GM12878 (cell line): ENCODE results near the gene KIF3A. TPM values are rescaled to one million over a fixed set of nuclear protein-coding genes. Genes with fewer than 3 reads are reported as not detected.
A peak's percentile ranks its signal among the peaks of the same experiment; 100 is the strongest.

Source experiments
- BHLHE40 ChIP-seq, 2 experiments: fragments of 450-650 bp in 1 of 2; IDR thresholded peaks; 2 replicates each; pipeline ENCODE4 v1.6.1; 2011 to 2017; ENCODE audit warnings: low read depth in 2 of 2, borderline replicate concordance in 1 of 2, improper control_type of control experiment in 1 of 2, low read length in 1 of 2, mild to moderate bottlenecking in 1 of 2
- EZH2 ChIP-seq: IDR thresholded peaks from 2 replicates; pipeline ENCODE4 v1.6.1; 2012; ENCODE audit warnings: low read depth, mild to moderate bottlenecking, control low read depth, inconsistent platforms, low read length, borderline replicate concordance; ENCODE audit not compliant: control insufficient read depth
- GATAD2B ChIP-seq: fragments of 450-650 bp; conservative IDR thresholded peaks from 2 replicates; pipeline ENCODE4 v1.6.1; 2017; ENCODE audit warnings: low read depth, mild to moderate bottlenecking, moderate library complexity
- MYB ChIP-seq: fragments of 150-350 bp; IDR thresholded peaks from 2 replicates; pipeline ENCODE4 v1.6.1; 2014; ENCODE audit warnings: mild to moderate bottlenecking, low read depth, low read length, borderline replicate concordance
- POLR2AphosphoS5 ChIP-seq: IDR thresholded peaks from 2 replicates; pipeline ENCODE4 v1.6.1; 2011; ENCODE audit warnings: mild to moderate bottlenecking, low read length, inconsistent platforms
- RFX5 ChIP-seq: IDR thresholded peaks from 2 replicates; pipeline ENCODE4 v1.6.1; 2011; ENCODE audit warnings: low read depth, low read length, improper control_type of control experiment
- SMC3 ChIP-seq: IDR thresholded peaks from 2 replicates; pipeline ENCODE4 v1.6.1; 2011; ENCODE audit warnings: low read length, improper control_type of control experiment, borderline replicate concordance
- SREBF1 ChIP-seq: IDR thresholded peaks from 2 replicates; pipeline ENCODE4 v1.6.1; 2012; ENCODE audit warnings: mild to moderate bottlenecking, low read length
- STAT3 ChIP-seq: IDR thresholded peaks from 2 replicates; pipeline ENCODE4 v1.6.1; 2011; ENCODE audit warnings: low read depth, low read length, improper control_type of control experiment
- WRNIP1 ChIP-seq: IDR thresholded peaks from 2 replicates; pipeline ENCODE4 v1.6.1; 2011; ENCODE audit warnings: low read depth, low read length, improper control_type of control experiment, borderline replicate concordance
- ZNF207 ChIP-seq: fragments of 450-650 bp; IDR thresholded peaks from 2 replicates; pipeline ENCODE4 v1.6.1; 2014; ENCODE audit warnings: antibody characterized with exemption, mild to moderate bottlenecking, borderline replicate concordance
- polyA plus RNA-seq, 11 experiments: library from polyadenylated mRNA; depleted of rRNA in 4 of 11; unstranded in 6 of 11; stranded (reverse) in 5 of 11; fragments of >200 nt; fragmentation: Nextera tagmentation in 4 of 11; fragmentation: Illumina TruSeq in 1 of 11; extraction: Ambion mirVana in 4 of 11; extraction: Trizol in 1 of 11; gene quantifications; 1 replicate in 1 of 11; 2 replicates in 10 of 11; pipeline versions ENCODE4 v1.2.1 to v1.2.3, GENCODE V29; 2011 to 2016; ENCODE audit warnings: inconsistent platforms in 2 of 11, missing spikeins in 2 of 11, low read depth in 1 of 11
- total RNA-seq, 4 experiments: library from RNA; depleted of rRNA in 3 of 4; stranded (reverse); fragments of >200 nt in 3 of 4; fragmentation: Illumina TruSeq in 1 of 4; extraction: Trizol in 1 of 4; gene quantifications; 2 replicates each; pipeline versions ENCODE4 v1.2.1 to v1.2.3, GENCODE V29; 2013 to 2021
- TF ChIP-seq, protein P1 (sequence below): fragments of 450-650 bp; IDR thresholded peaks from 2 replicates; pipeline ENCODE4 v1.6.1; 2018; ENCODE audit warnings: mild to moderate bottlenecking, low read depth, moderate library complexity; ENCODE audit not compliant: partially characterized antibody
- TF ChIP-seq, protein P2 (sequence below): fragments of 450-650 bp; IDR thresholded peaks from 2 replicates; pipeline ENCODE4 v1.6.1; 2014; ENCODE audit warnings: mild to moderate bottlenecking

The KIF3A gene
- total and polyA plus RNA-seq, 10 of the 15 experiments (the other 5 are each of a cell fraction or from before 2014, with no cell fraction given): 2.7 to 36.5 (median 10.0) TPM

DNA sequence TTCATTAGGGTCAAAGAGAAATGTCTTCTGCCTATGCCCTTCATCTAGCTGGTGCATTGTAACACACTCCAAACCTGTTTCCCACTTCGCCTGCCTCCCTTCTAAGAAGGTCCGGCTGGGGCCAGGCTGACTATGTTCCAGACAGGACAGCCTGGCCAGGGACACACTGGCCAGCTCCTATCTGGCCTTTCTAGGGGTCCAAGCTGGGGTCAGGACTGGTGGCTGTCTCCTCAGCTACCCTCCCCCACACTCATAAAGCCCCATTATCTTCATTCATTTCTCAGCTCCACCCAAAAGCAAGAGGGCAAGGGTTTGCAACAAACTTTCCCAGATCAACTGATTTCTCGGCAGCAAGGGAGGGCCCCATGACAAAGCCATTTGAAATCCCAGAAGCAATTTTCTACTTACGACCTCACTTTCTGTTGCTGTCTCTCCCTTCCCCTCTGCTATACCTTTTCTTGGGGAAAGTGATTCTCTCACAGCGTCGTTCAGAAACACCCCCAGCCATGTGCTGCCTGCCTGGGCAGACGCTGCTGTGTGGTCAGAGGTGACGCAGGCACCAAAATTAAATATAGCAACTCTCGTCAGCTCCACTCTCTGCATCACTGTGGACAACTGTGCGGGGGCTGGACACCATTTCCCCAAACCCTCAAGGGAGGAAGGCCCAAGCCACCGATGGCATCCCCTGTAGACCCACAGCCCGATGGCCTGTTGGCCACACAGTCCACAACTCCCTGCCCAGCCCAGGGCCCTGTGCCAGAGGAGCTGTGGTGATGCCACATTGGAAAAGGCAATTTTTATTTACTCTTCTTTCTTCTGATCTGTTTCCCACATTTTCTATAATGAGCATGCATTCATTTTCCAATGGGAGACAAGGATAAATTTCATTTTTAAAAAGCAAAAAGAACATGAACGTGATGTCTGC lies 73.3 kb downstream of the KIF3A start (continued):
- TF ChIP-seq, protein P1, sequence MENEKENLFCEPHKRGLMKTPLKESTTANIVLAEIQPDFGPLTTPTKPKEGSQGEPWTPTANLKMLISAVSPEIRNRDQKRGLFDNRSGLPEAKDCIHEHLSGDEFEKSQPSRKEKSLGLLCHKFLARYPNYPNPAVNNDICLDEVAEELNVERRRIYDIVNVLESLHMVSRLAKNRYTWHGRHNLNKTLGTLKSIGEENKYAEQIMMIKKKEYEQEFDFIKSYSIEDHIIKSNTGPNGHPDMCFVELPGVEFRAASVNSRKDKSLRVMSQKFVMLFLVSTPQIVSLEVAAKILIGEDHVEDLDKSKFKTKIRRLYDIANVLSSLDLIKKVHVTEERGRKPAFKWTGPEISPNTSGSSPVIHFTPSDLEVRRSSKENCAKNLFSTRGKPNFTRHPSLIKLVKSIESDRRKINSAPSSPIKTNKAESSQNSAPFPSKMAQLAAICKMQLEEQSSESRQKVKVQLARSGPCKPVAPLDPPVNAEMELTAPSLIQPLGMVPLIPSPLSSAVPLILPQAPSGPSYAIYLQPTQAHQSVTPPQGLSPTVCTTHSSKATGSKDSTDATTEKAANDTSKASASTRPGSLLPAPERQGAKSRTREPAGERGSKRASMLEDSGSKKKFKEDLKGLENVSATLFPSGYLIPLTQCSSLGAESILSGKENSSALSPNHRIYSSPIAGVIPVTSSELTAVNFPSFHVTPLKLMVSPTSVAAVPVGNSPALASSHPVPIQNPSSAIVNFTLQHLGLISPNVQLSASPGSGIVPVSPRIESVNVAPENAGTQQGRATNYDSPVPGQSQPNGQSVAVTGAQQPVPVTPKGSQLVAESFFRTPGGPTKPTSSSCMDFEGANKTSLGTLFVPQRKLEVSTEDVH: peak; percentile 88
- TF ChIP-seq STAT3 (no peak; the same call in 1 of the 2 replicates), RFX5 (no peak), WRNIP1 (no peak; the same call in 1 of the 2 replicates), SREBF1 (no peak), BHLHE40 (IDR thresholded peaks at IDR 0.05; ENCODE audit: borderline replicate concordance in 1 of 2, low read depth in 2 of 2, low read length in 1 of 2) (peak; percentile 93 to 94), MYB (0 out of 2 replicates have a peak, but pooled peaks have one; percentile 55), EZH2 (no peak), ZNF207 (peak; percentile 24; the same call in 1 of the 2 replicates), POLR2AphosphoS5 (peak; percentile 56), GATAD2B (peak; percentile 97), SMC3 (0 out of 2 replicates have a peak, but pooled peaks have one; percentile 29)
- TF ChIP-seq, protein P2, sequence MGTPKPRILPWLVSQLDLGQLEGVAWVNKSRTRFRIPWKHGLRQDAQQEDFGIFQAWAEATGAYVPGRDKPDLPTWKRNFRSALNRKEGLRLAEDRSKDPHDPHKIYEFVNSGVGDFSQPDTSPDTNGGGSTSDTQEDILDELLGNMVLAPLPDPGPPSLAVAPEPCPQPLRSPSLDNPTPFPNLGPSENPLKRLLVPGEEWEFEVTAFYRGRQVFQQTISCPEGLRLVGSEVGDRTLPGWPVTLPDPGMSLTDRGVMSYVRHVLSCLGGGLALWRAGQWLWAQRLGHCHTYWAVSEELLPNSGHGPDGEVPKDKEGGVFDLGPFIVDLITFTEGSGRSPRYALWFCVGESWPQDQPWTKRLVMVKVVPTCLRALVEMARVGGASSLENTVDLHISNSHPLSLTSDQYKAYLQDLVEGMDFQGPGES: no peak
- TF ChIP-seq, all 136 proteins: peak for 64
